Psoas muscle (tissue), 8 donors: ENCODE measurements around the gene CADM1. TPM values are rescaled to one million over a fixed set of nuclear protein-coding genes. Genes with fewer than 3 reads are reported as not detected.

Source experiments
- ATAC-seq, 4 donors: fragments of 200-7000 bp; cut with Tn5 transposase; one replicate each; pipeline ENCODE4 v1.9.1; 2020; ENCODE audit warnings: moderate library complexity in 3 of 4, mild to moderate bottlenecking in 2 of 4
- DNase-seq, 2 donors: peaks; one replicate each; pipeline ENCODE4 v3.0.0-alpha.2; 2020
- H3K27ac ChIP-seq: fragments of 200-600 bp; one replicate; pipeline ENCODE4 v1.8.0; 2022
- H3K27me3 ChIP-seq, 3 donors: fragments of 200-600 bp in 1 of 3; one replicate each; pipeline versions ENCODE4 v1.6.1 to v1.8.0; 2013 to 2022; ENCODE audit warnings: low read length in 2 of 3, mild to moderate bottlenecking in 2 of 3, moderate library complexity in 1 of 3; ENCODE audit not compliant: insufficient read depth in 3 of 3
- H3K36me3 ChIP-seq, 2 donors: fragments of 200-600 bp in 1 of 2; one replicate each; pipeline versions ENCODE4 v1.6.1 to v1.8.0; 2013 to 2022; ENCODE audit warnings: low read depth in 1 of 2, mild to moderate bottlenecking in 1 of 2, moderate library complexity in 1 of 2; ENCODE audit not compliant: insufficient read depth in 1 of 2
- H3K4me1 ChIP-seq: fragments of 200-600 bp; one replicate; pipeline ENCODE4 v1.8.0; 2022
- H3K4me3 ChIP-seq: fragments of 200-600 bp; one replicate; pipeline ENCODE4 v1.8.0; 2022; ENCODE audit warnings: mild to moderate bottlenecking
- H3K9me3 ChIP-seq: fragments of 200-600 bp; one replicate; pipeline ENCODE4 v1.8.0; 2022
- WGBS, 3 donors: extraction: QIAGEN DNeasy Blood & Tissue Kit; methylation state at CpG; one replicate each; pipeline versions ENCODE4 v1.1.6 to v1.1.7; 2013; 5-methylcytosine and 5-hydroxymethylcytosine counted together
- intact Hi-C, 2 donors: fragments of 100-400 bp; cut with DNase I; formaldehyde crosslinking; loops; one replicate each; pipeline versions ENCODE4 v1.11.0 to v1.14.2; 2022
- polyA plus RNA-seq, 3 donors: library from polyadenylated mRNA; stranded (reverse); fragments of 200-250 nt; gene quantifications; one replicate each; pipeline ENCODE4 v1.2.3, GENCODE V29; 2013
- total RNA-seq, 4 donors: library from RNA; stranded (reverse); fragmentation: NEBNext Ultra II Directional in 2 of 4; extraction: Animal tissue kit (Norgen Biotek cat#: 25700) in 2 of 4; gene quantifications; one replicate each; pipeline versions ENCODE4 v1.2.1 to v1.2.4, GENCODE V29; 2021 to 2023
- TF ChIP-seq, protein P1 (sequence below): fragments of 200-600 bp; IDR thresholded peaks from one replicate; pipeline ENCODE4 v1.8.0; 2022; ENCODE audit warnings: antibody characterized with exemption
- donor health status: healthy with polysubstance abuse.
- donor health status: DM: no; HTN: no; CAD: no; lungs with moderate emphysema.
- donor health status: Bipolar disorder and iron deficiency.
- donor health status: healthy.
- donor health status: DM: yes; HTN: yes; CAD: no.
- donor health status: DM: no; HTN: no; CAD: no.
- donor health status: DM: no; HTN: no; CAD: no.
- donor health status: DM: yes; HTN: yes; CAD: no.

The CADM1 gene
- total and polyA plus RNA-seq, 7 donors = 3.1 to 12.4 (median 9.5) TPM

DNA sequence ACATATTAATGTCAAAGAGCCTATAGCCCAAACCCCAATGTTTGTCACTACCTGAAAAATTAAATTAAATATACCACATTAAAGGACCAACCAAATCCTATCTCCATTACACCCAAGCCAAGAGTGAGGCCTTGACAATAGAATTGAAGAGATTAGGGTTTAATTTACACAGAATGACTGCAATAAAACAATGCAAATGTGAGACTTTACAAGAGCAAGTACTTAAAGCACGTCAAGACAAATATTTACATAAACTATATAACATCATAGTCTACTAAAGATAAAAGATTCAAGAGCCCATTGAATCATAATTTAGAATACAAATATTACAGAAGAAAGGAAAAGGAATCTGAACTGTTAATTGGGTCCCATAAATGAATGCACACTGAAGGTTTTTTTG lies 85.6 kb downstream of the CADM1 start:
- Histone ChIP-seq H3K4me3 (no peak overlapping the region), H3K36me3 (no peaks in the 10 kb centered on the region), H3K27ac (no peak overlapping the region), H3K4me1 (no peaks in the 10 kb centered on the region), H3K27me3 (no peaks in the 10 kb centered on the region), H3K9me3 (no peaks in the 10 kb centered on the region)
- DNase-seq (no peak), ATAC-seq (no peak)
- intact Hi-C loops = no loop called here
- TF ChIP-seq, protein P1, sequence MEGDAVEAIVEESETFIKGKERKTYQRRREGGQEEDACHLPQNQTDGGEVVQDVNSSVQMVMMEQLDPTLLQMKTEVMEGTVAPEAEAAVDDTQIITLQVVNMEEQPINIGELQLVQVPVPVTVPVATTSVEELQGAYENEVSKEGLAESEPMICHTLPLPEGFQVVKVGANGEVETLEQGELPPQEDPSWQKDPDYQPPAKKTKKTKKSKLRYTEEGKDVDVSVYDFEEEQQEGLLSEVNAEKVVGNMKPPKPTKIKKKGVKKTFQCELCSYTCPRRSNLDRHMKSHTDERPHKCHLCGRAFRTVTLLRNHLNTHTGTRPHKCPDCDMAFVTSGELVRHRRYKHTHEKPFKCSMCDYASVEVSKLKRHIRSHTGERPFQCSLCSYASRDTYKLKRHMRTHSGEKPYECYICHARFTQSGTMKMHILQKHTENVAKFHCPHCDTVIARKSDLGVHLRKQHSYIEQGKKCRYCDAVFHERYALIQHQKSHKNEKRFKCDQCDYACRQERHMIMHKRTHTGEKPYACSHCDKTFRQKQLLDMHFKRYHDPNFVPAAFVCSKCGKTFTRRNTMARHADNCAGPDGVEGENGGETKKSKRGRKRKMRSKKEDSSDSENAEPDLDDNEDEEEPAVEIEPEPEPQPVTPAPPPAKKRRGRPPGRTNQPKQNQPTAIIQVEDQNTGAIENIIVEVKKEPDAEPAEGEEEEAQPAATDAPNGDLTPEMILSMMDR = no peak
- WGBS, 3 donors = 88 to 93% (median 92%) methylated on average over 1 of the region's 1 CpG

DNA sequence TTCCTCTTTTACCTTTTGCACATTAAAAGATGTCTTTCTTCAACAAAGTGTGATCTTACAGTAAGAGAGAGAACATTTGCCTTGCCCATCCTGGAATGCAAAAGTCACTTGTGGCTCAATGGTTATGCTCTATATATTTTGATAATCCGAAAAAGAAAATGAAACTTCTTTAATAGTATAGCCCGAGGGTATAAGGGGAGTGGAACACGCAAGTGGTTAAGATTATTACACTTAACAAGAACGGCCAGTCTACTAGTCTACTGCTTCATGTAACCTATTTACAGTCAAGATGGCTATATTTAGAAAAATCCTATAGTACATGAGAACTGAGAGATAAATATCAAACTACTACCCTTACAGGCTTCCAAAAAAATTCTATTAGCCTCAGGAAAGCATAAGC lies 86.1 kb downstream of the CADM1 start:
- Histone ChIP-seq H3K27ac (no peak overlapping the region), H3K9me3 (no peaks in the 10 kb centered on the region), H3K4me3 (no peak overlapping the region), H3K36me3 (no peaks in the 10 kb centered on the region), H3K4me1 (no peaks in the 10 kb centered on the region), H3K27me3 (no peaks in the 10 kb centered on the region)
- 90 to 95% (median 94%) methylated on average over 4 of the region's 4 CpGs for WGBS, 3 donors
- intact Hi-C loops = no loop called here
- ATAC-seq (no peak), DNase-seq (no peak)
- TF ChIP-seq, protein P1 = no peak

DNA sequence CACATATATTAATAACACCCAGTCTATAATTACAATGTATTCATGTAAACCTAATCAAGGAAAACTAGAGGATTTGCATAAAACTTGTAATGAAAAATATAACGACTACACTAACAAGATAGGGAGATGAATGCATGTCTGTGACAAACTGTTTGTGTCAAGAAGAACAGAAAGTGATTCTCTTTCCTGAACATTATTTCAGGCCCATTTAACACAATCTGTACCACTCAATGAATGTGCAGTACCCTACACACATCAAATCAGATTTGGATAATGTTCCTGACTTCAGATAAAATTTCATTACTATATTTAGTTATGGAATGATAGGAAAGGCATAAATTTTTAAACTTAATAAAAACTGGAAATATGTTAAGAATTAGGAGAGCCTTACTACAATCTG lies 93.1 kb downstream of the CADM1 start:
- Histone ChIP-seq H3K27ac (no peak overlapping the region), H3K4me3 (no peak overlapping the region), H3K9me3 (no peaks in the 10 kb centered on the region), H3K27me3 (no peaks in the 10 kb centered on the region), H3K36me3 (no peaks in the 10 kb centered on the region), H3K4me1 (peaks cover 20% of the 10 kb centered on the region)
- intact Hi-C loops = no loop called here
- TF ChIP-seq, protein P1 = no peak
- WGBS, 3 donors = 64 to 92% (median 78%) methylated on average over 1 of the region's 1 CpG
- DNase-seq (no peak), ATAC-seq (no peak)

DNA sequence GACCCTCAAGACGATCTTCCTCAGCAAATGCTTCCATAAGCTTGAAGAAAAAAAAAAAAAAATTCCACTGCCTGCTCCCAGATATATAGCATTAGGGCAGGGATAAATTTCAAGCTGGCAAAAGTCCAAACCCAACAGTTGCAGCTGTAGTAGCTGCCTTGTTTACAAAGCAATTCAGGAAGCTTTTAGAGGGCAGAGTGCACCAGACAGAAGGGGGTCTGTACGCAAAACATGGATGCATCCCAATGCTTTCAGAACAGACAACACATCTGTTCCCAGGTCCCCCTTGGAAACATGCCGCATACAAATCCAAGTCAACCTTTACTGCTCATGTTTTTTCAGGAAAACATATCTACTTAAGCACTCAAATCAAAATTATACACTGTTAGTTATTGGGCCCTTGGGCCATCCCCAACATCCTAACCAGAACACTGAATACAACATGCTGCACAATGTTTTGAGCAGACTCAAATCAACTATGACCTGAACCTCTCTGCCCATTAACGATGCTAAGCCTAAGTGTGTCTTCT lies 94.5 kb downstream of the CADM1 start:
- intact Hi-C loops = no loop called here
- DNase-seq = no peak
- no peak for ATAC-seq
- TF ChIP-seq, protein P1 = no peak
- peaks cover 20% of the 10 kb centered on the region for H3K4me1 ChIP-seq
- no peaks in the 10 kb centered on the region for H3K36me3 ChIP-seq
- H3K27me3 ChIP-seq = no peaks in the 10 kb centered on the region
- 8 to 18% (median 9%) methylated on average over 4 of the region's 4 CpGs for WGBS, 3 donors
- no peak overlapping the region for H3K27ac ChIP-seq
- H3K4me3 ChIP-seq = no peak overlapping the region
- no peaks in the 10 kb centered on the region for H3K9me3 ChIP-seq

DNA sequence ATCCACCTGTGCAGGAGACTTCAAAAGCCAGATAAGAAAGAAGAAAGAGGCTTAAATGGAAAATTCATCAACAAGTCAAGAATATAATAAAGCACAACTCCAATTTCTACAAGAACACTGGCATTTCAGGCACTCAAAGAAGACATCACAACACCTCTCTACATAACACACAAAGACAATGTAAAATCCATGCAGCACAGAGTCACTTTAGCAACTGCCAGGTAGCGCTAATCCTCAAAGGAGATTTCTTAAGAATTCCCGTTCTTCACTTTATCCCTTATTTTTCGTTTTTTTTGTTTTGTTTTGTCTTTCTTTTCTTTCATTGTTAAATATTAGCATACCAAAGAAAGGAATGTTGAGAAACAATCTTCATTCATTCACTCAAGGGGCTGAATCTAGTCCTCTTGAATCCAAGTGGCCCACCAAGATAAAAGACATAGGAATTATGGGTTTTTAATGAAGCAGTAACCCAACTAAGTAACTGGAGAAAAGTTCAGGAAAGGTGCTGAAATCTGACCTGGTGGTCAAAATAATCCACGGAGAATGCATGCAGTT lies 95.0 kb downstream of the CADM1 start:
- intact Hi-C loops = no loop called here
- Histone ChIP-seq H3K9me3 (no peaks in the 10 kb centered on the region), H3K27ac (no peak overlapping the region), H3K27me3 (no peaks in the 10 kb centered on the region), H3K4me1 (peaks cover 20% of the 10 kb centered on the region), H3K4me3 (no peak overlapping the region), H3K36me3 (no peaks in the 10 kb centered on the region)
- WGBS, 3 donors = 42 to 53% (median 44%) methylated on average over 4 of the region's 4 CpGs
- ATAC-seq (no peak), DNase-seq (no peak)
- TF ChIP-seq, protein P1 = no peak
